Muscle layer of colon (tissue), 2 donors: ENCODE results near the gene H2BK1.

Experiments used
- H3K27ac ChIP-seq: one replicate; pipeline ENCODE4 v1.7.0; 2013; ENCODE audit warnings: low read depth, mild to moderate bottlenecking, low read length, moderate library complexity
- H3K27me3 ChIP-seq, 2 donors: one replicate each; pipeline ENCODE4 v1.7.0; 2013; ENCODE audit warnings: low read length in 2 of 2, mild to moderate bottlenecking in 2 of 2; ENCODE audit not compliant: insufficient read depth in 2 of 2, control insufficient read depth in 1 of 2
- H3K36me3 ChIP-seq: one replicate; pipeline ENCODE4 v1.7.0; 2013; ENCODE audit warnings: mild to moderate bottlenecking, low read length; ENCODE audit not compliant: insufficient read depth
- H3K4me1 ChIP-seq: one replicate; pipeline ENCODE4 v1.7.0; 2013; ENCODE audit warnings: mild to moderate bottlenecking, low read length; ENCODE audit not compliant: insufficient read depth
- H3K4me3 ChIP-seq, 2 donors: one replicate each; pipeline ENCODE4 v1.7.0; 2013; ENCODE audit warnings: low read length in 2 of 2, low read depth in 1 of 2, mild to moderate bottlenecking in 1 of 2, moderate library complexity in 1 of 2
- H3K9ac ChIP-seq: one replicate; pipeline ENCODE4 v1.7.0; 2013; ENCODE audit warnings: low read length
- H3K9me3 ChIP-seq: one replicate; pipeline ENCODE4 v1.7.0; 2013; ENCODE audit warnings: mild to moderate bottlenecking, low read length
- donor health status: abdominal sarcoma.
- donor health status: Adenocarcinoma of cecum.

H2BK1 gene

GRCh38 chr7:151172273-151173141 is 37.8 kb downstream of the H2BK1 start:
- no peak overlapping the region for H3K9ac ChIP-seq
- no peaks in the 10 kb centered on the region for H3K36me3 ChIP-seq
- H3K4me1 ChIP-seq, result no peaks in the 10 kb centered on the region
- H3K27ac ChIP-seq, result no peak overlapping the region
- H3K4me3 ChIP-seq, result no peak overlapping the region
- no peaks in the 10 kb centered on the region for H3K9me3 ChIP-seq
- peaks cover 22 to 62% of the 10 kb centered on the region in 2 donors for H3K27me3 ChIP-seq

- H3K4me1 ChIP-seq, result no peaks in the 10 kb centered on the region
- no peaks in the 10 kb centered on the region for H3K9me3 ChIP-seq
- no peak overlapping the region for H3K4me3 ChIP-seq
- no peaks in the 10 kb centered on the region for H3K36me3 ChIP-seq
- no peak overlapping the region for H3K27ac ChIP-seq
- H3K9ac ChIP-seq, result no peak overlapping the region
- H3K27me3 ChIP-seq, result peaks cover 44 to 68% of the 10 kb centered on the region in 2 donors
Observed at GRCh38 chr7:151168787-151169162, 41.5 kb downstream of the H2BK1 start.

GRCh38 chr7:151168003-151168786 is 42.1 kb downstream of the H2BK1 start:
- Histone ChIP-seq H3K36me3 (no peaks in the 10 kb centered on the region), H3K9me3 (no peaks in the 10 kb centered on the region), H3K27me3 (peaks cover 40 to 62% of the 10 kb centered on the region in 2 donors), H3K27ac (no peak overlapping the region), H3K4me3 (peak overlapping the region in 1 of 2 donors; percentile 47), H3K9ac (no peak overlapping the region), H3K4me1 (no peaks in the 10 kb centered on the region)

GRCh38 chr7:151167197-151167961 is 42.9 kb downstream of the H2BK1 start, which contains the start of gene GBX1:
TSS of gene GBX1 (minus strand) at chr7:151167694. CDS start at chr7:151167548, 146 bp downstream.
- Histone ChIP-seq H3K36me3 (no peaks in the 10 kb centered on the region), H3K4me3 (peak within 1 kb of the TSS in 1 of 2 donors; percentile 47), H3K27me3 (peaks cover 35 to 57% of the 10 kb centered on the region in 2 donors), H3K4me1 (no peaks in the 10 kb centered on the region), H3K27ac (no peak within 1 kb of the TSS), H3K9me3 (no peaks in the 10 kb centered on the region), H3K9ac (no peak within 1 kb of the TSS)

GRCh38 chr7:151166629-151167196 is 43.6 kb downstream of the H2BK1 start:
- Histone ChIP-seq H3K36me3 (no peaks in the 10 kb centered on the region), H3K4me3 (peak overlapping the region in 1 of 2 donors; percentile 47), H3K4me1 (no peaks in the 10 kb centered on the region), H3K9ac (no peak overlapping the region), H3K27me3 (peaks cover 35 to 57% of the 10 kb centered on the region in 2 donors), H3K27ac (no peak overlapping the region), H3K9me3 (no peaks in the 10 kb centered on the region)

- Histone ChIP-seq H3K27ac (no peak overlapping the region), H3K27me3 (peaks cover 20 to 25% of the 10 kb centered on the region in 2 donors), H3K4me1 (no peaks in the 10 kb centered on the region), H3K9me3 (no peaks in the 10 kb centered on the region), H3K9ac (no peak overlapping the region), H3K4me3 (no peak overlapping the region), H3K36me3 (no peaks in the 10 kb centered on the region)
Observed at GRCh38 chr7:151161757-151162156, 48.5 kb downstream of the H2BK1 start.
